PC-3 (cell line): ENCODE measurements around the gene ZNF638. TPM values are rescaled to one million over a fixed set of nuclear protein-coding genes. Genes with fewer than 3 reads are reported as not detected.
A peak's percentile ranks its signal among the peaks of the same experiment; 100 is the strongest.

ENCODE experiments used
- ATAC-seq: fragments of 200-7000 bp; cut with Tn5 transposase; 2 replicates; pipeline ENCODE4 v1.9.1; 2020; ENCODE audit warnings: mild to moderate bottlenecking, moderate library complexity
- BruUV-seq: library from RNA; stranded (reverse); fragments of 400-500 nt; replicated peaks from 2 replicates; lab custom pipeline; 2021; lab: Mats Ljungman, UMichigan
- CTCF ChIA-PET: fragments of 300-600 bp; sonication (Branson Sonifier 250); formaldehyde crosslinking; loops from one replicate; lab custom pipeline; 2022; ENCODE audit warnings: antibody characterized with exemption; lab: Charles Lee
- POLR2A ChIA-PET: fragments of 300-600 bp; sonication (Branson Sonifier 250); formaldehyde crosslinking; loops from one replicate; lab custom pipeline; 2022; ENCODE audit warnings: antibody characterized with exemption; ENCODE audit not compliant: unreplicated experiment; lab: Charles Lee
- DNase-seq: peaks from one replicate; pipeline ENCODE4 v3.0.0-alpha.2; 2015
- H2AFZ ChIP-seq: fragments of 300-600 bp; sonication (generic); 2 replicates; pipeline ENCODE4 v1.6.0; 2016; ENCODE audit warnings: antibody characterized with exemption, low read length
- H3F3A ChIP-seq: fragments of 300-600 bp; sonication (generic); one replicate; pipeline ENCODE4 v1.6.0; 2017; ENCODE audit warnings: antibody characterized with exemption, low read length, control low read depth, mild to moderate bottlenecking; ENCODE audit not compliant: unreplicated experiment
- H3K27ac ChIP-seq: fragments of 300-600 bp; sonication (generic); 2 replicates; pipeline ENCODE4 v1.5.1; 2016; ENCODE audit warnings: mild to moderate bottlenecking, low read length
- H3K27me3 ChIP-seq: fragments of 300-600 bp; sonication (generic); 2 replicates; pipeline ENCODE4 v1.6.1; 2016; ENCODE audit warnings: low read length, mixed read lengths
- H3K36me3 ChIP-seq: fragments of 300-600 bp; sonication (generic); 2 replicates; pipeline ENCODE4 v1.6.1; 2016; ENCODE audit warnings: low read depth, mixed run types, low read length, mixed read lengths
- H3K4me1 ChIP-seq: fragments of 300-600 bp; sonication (generic); 2 replicates; pipeline ENCODE4 v1.5.1; 2016; ENCODE audit warnings: low read length; ENCODE audit not compliant: insufficient read depth
- H3K4me2 ChIP-seq: fragments of 300-600 bp; sonication (generic); 2 replicates; pipeline ENCODE4 v1.6.0; 2016; ENCODE audit warnings: low read length
- H3K4me3 ChIP-seq: fragments of 300-600 bp; sonication (generic); 2 replicates; pipeline ENCODE4 v1.5.1; 2016; ENCODE audit warnings: mild to moderate bottlenecking, low read length, mixed read lengths
- H3K79me2 ChIP-seq: fragments of 300-600 bp; sonication (generic); 2 replicates; pipeline ENCODE4 v1.6.1; 2017; ENCODE audit warnings: low read length, mixed read lengths
- H3K9ac ChIP-seq: fragments of 300-600 bp; sonication (generic); 2 replicates; pipeline ENCODE4 v1.6.0; 2016; ENCODE audit warnings: mild to moderate bottlenecking, low read length
- H3K9me2 ChIP-seq: fragments of 300-600 bp; sonication (generic); replicated peaks from 2 replicates; pipeline ENCODE4 v1.6.1; 2016; ENCODE audit warnings: mixed run types, low read length, mixed read lengths
- H3K9me3 ChIP-seq: fragments of 300-600 bp; sonication (generic); 2 replicates; pipeline ENCODE4 v1.6.1; 2016; ENCODE audit warnings: low read length, mixed read lengths
- H4K20me1 ChIP-seq: fragments of 300-600 bp; sonication (generic); 2 replicates; pipeline ENCODE4 v1.6.1; 2016; ENCODE audit warnings: low read length, mixed read lengths
- CTCF ChIP-seq: fragments of 300-600 bp; sonication (generic); conservative IDR thresholded peaks from 2 replicates; pipeline ENCODE4 v1.5.1; 2017; ENCODE audit warnings: antibody characterized with exemption, low read depth, mild to moderate bottlenecking, low read length
- EZH2 ChIP-seq: fragments of 300-600 bp; sonication (generic); IDR thresholded peaks from one replicate; pipeline ENCODE4 v1.6.1; 2017; ENCODE audit warnings: antibody characterized with exemption, mild to moderate bottlenecking, low read length; ENCODE audit not compliant: unreplicated experiment
- EZH2phosphoT487 ChIP-seq: fragments of 300-600 bp; sonication (generic); IDR thresholded peaks from 2 replicates; pipeline ENCODE4 v1.6.1; 2018; ENCODE audit warnings: mild to moderate bottlenecking, antibody characterized with exemption, low read length, borderline replicate concordance
- intact Hi-C: fragments of 100-400 bp; cut with micrococcal nuclease; formaldehyde crosslinking; loops from 2 replicates; pipeline ENCODE4 v1.9.0; 2023
- total RNA-seq: library from RNA; depleted of rRNA; stranded (reverse); fragments of >200 nt; gene quantifications from 2 replicates; pipeline ENCODE4 v1.2.3, GENCODE V29; 2014

ZNF638 gene
- total RNA-seq, 1 experiment from 2014 or later: 93.2 TPM

DNA sequence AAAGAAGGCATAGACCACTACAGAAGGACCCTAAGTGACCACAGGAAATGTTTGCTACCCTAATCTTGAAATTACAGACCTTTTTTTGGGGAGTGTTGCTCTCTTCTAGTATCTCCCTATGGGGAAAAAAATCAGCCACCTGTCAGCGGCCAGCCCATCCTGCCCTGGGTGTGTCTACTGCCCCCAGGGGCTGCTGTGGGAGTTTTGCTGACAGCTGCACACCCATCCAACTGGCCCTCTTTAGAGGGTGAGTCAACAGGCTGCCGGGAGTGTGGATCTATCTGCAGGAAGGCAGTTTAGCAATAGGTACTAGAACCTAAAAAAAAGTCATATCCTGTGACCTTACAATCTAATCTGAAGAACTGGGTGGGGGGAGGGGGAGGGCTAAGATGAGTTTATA lies 121.0 kb downstream of the ZNF638 start:
- no TSS peak for BruUV-seq
- Histone ChIP-seq H3K79me2 (no peaks in the 10 kb centered on the region), H3K4me3 (peak overlapping the region; percentile 70), H3K4me2 (peak overlapping the region; percentile 92), H3K9ac (no peak overlapping the region), H3K27me3 (no peaks in the 10 kb centered on the region), H3K9me2 (no peaks in the 10 kb centered on the region), H2AFZ (peak overlapping the region; percentile 78; the same call in 1 of the 2 replicates), H3K27ac (0 out of 2 replicates have a peak overlapping the region, but pooled peaks have one; percentile 6), H3K9me3 (no peaks in the 10 kb centered on the region), H3F3A (no peaks in the 10 kb centered on the region), H3K4me1 (peaks cover 29% of the 10 kb centered on the region), H4K20me1 (no peaks in the 10 kb centered on the region), H3K36me3 (no peaks in the 10 kb centered on the region)
- ATAC-seq: peak; percentile 84
- ChIA-PET CTCF (no interaction called here), POLR2A (no interaction called here)
- TF ChIP-seq EZH2 (no peak), CTCF (peak; percentile 54), EZH2phosphoT487 (no peak)
- DNase-seq: peak; percentile 91
- intact Hi-C loops: loop anchor here (2.0 kb wide), 1 partner anchor 58 kb away; no protein-coding TSS in a partner anchor

DNA sequence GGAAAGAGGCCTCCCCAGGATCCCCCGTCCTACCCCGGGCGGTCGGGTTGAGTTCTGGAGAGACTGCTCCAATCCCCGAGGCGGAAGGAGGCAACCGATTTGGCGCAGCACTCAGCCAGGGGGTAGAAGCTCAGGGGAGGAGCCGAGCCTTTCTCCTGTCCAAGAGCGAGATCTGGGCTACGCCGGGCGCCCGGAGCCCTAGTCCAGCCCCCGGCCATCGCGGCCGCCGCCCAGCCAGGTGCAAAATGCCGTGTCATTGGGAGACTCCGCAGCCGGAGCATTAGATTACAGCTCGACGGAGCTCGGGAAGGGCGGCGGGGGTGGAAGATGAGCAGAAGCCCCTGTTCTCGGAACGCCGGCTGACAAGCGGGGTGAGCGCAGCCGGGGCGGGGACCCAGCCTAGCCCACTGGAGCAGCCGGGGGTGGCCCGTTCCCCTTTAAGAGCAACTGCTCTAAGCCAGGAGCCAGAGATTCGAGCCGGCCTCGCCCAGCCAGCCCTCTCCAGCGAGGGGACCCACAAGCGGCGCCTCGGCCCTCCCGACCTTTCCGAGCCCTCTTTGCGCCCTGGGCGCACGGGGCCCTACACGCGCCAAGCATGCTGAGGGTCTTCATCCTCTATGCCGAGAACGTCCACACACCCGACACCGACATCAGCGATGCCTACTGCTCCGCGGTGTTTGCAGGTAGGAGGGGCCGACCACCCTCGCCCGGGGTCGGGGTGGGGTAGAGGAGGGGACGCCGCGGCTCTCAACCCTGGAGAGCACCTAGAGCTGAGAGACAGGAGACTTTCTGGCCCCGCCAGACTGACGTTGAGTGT lies 122.0 kb downstream of the ZNF638 start, which contains the start of gene DYSF:
TSS of gene DYSF (plus strand) at position 158 of the 817 bp plus-strand sequence.
- ATAC-seq: peak; percentile 61
- H3K9ac ChIP-seq: peak within 1 kb of the TSS; percentile 41
- H3K9me3 ChIP-seq: no peaks in the 10 kb centered on the region
- ChIA-PET CTCF (no interaction called here), POLR2A (interaction anchor here (0.5 kb wide), 1 partner anchor 154 kb away, joined by 4 read pairs; no protein-coding TSS in a partner anchor)
- H3K9me2 ChIP-seq: no peaks in the 10 kb centered on the region
- peak within 1 kb of the TSS; percentile 78 for H2AFZ ChIP-seq
- H3K4me2 ChIP-seq: peak within 1 kb of the TSS; percentile 92
- peaks cover 36% of the 10 kb centered on the region for H3K4me1 ChIP-seq
- H3F3A ChIP-seq: no peaks in the 10 kb centered on the region
- no peaks in the 10 kb centered on the region for H3K27me3 ChIP-seq
- H4K20me1 ChIP-seq: no peaks in the 10 kb centered on the region
- TF ChIP-seq EZH2phosphoT487 (no peak), CTCF (no peak), EZH2 (no peak)
- peak within 1 kb of the TSS; percentile 6; the same call in 1 of the 2 replicates for H3K27ac ChIP-seq
- no peaks in the 10 kb centered on the region for H3K36me3 ChIP-seq
- intact Hi-C loops: loop anchor here (2.0 kb wide), 1 partner anchor 57 kb away; no protein-coding TSS in a partner anchor
- DNase-seq: peak; percentile 61
- BruUV-seq: no TSS peak
- no peaks in the 10 kb centered on the region for H3K79me2 ChIP-seq
- H3K4me3 ChIP-seq: peak within 1 kb of the TSS; percentile 70
